HL-60 (cell line): ENCODE results near the gene IMP3.

ENCODE experiments used
- POLR2AphosphoS5 ChIP-seq: IDR thresholded peaks from 2 replicates; pipeline ENCODE4 v1.6.1; 2012; ENCODE audit warnings: low read depth
- SPI1 ChIP-seq: IDR thresholded peaks from 2 replicates; pipeline ENCODE4 v1.6.1; 2012; ENCODE audit warnings: low read depth, mild to moderate bottlenecking, borderline replicate concordance
- TF ChIP-seq, protein P1 (sequence below): IDR thresholded peaks from one replicate; pipeline ENCODE4 v1.5.1; 2011; ENCODE audit warnings: low read length, control low read depth, inconsistent platforms; ENCODE audit not compliant: insufficient read depth
- TF ChIP-seq, protein P2 (sequence below): IDR thresholded peaks from 2 replicates; pipeline ENCODE4 v1.6.1; 2012; ENCODE audit warnings: low read depth; ENCODE audit not compliant: insufficient replicate concordance

DNA sequence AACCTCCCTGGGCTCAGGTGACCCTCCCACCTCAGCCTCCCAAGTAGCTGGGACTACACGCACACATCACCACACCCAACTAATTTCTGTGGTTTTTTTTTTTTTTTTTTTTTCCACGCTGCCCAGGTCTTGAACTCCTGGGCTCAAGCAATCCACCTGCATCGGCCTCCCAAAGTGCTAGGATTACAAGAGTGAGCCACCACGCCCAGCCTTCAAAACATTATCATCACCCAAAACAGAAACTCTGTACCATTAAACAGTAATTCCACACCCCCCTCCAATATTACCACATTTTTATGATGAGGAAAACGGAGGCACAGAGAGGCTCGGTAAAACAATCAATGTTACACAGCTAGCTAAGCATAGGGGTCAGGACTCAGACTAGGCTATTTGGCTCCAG is 4.0 kb downstream of the IMP3 start:
- TF ChIP-seq, protein P1, sequence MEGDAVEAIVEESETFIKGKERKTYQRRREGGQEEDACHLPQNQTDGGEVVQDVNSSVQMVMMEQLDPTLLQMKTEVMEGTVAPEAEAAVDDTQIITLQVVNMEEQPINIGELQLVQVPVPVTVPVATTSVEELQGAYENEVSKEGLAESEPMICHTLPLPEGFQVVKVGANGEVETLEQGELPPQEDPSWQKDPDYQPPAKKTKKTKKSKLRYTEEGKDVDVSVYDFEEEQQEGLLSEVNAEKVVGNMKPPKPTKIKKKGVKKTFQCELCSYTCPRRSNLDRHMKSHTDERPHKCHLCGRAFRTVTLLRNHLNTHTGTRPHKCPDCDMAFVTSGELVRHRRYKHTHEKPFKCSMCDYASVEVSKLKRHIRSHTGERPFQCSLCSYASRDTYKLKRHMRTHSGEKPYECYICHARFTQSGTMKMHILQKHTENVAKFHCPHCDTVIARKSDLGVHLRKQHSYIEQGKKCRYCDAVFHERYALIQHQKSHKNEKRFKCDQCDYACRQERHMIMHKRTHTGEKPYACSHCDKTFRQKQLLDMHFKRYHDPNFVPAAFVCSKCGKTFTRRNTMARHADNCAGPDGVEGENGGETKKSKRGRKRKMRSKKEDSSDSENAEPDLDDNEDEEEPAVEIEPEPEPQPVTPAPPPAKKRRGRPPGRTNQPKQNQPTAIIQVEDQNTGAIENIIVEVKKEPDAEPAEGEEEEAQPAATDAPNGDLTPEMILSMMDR: no peak
- TF ChIP-seq POLR2AphosphoS5: no peak
- no peak for TF ChIP-seq SPI1
- TF ChIP-seq, protein P2, sequence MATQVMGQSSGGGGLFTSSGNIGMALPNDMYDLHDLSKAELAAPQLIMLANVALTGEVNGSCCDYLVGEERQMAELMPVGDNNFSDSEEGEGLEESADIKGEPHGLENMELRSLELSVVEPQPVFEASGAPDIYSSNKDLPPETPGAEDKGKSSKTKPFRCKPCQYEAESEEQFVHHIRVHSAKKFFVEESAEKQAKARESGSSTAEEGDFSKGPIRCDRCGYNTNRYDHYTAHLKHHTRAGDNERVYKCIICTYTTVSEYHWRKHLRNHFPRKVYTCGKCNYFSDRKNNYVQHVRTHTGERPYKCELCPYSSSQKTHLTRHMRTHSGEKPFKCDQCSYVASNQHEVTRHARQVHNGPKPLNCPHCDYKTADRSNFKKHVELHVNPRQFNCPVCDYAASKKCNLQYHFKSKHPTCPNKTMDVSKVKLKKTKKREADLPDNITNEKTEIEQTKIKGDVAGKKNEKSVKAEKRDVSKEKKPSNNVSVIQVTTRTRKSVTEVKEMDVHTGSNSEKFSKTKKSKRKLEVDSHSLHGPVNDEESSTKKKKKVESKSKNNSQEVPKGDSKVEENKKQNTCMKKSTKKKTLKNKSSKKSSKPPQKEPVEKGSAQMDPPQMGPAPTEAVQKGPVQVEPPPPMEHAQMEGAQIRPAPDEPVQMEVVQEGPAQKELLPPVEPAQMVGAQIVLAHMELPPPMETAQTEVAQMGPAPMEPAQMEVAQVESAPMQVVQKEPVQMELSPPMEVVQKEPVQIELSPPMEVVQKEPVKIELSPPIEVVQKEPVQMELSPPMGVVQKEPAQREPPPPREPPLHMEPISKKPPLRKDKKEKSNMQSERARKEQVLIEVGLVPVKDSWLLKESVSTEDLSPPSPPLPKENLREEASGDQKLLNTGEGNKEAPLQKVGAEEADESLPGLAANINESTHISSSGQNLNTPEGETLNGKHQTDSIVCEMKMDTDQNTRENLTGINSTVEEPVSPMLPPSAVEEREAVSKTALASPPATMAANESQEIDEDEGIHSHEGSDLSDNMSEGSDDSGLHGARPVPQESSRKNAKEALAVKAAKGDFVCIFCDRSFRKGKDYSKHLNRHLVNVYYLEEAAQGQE: no peak
